ENCODE measurements around the gene MAU2.

Gene MAU2, protein sequence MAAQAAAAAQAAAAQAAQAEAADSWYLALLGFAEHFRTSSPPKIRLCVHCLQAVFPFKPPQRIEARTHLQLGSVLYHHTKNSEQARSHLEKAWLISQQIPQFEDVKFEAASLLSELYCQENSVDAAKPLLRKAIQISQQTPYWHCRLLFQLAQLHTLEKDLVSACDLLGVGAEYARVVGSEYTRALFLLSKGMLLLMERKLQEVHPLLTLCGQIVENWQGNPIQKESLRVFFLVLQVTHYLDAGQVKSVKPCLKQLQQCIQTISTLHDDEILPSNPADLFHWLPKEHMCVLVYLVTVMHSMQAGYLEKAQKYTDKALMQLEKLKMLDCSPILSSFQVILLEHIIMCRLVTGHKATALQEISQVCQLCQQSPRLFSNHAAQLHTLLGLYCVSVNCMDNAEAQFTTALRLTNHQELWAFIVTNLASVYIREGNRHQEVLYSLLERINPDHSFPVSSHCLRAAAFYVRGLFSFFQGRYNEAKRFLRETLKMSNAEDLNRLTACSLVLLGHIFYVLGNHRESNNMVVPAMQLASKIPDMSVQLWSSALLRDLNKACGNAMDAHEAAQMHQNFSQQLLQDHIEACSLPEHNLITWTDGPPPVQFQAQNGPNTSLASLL

DNA sequence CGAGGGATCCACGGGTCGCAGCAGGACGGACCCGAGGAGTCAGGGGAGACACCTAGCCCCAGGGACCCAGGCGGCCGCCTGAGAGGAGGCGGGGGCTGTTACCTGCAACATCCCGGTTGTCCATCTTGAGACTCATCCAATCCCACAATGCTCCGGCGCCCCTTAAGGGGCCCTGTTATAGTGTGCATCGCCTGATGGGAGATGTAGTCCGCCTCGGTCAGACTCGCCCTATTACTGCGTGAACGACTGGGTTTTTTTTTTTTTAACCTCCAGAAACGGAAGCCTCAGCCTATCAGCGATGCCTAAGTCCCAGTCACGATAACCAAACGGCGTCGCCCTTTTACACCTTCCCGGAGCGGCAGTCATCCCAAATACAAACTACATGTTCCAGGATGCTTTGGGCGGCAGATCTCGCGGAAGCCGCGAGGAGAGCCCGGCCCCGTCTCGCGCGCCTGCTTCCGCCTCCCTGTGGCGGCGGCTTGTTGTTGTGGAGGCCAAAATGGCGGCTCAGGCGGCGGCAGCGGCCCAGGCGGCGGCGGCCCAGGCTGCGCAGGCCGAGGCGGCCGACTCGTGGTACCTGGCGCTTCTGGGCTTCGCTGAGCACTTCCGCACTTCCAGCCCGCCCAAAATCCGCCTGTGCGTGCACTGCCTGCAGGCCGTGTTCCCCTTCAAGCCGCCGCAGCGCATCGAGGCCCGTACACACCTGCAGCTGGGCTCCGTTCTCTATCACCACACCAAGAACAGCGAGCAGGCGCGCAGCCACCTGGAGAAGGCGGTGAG is at the start of gene MAU2, which contains the start of gene SUGP1:
Gene MAU2, plus strand, starts transcription at position 469 of the 780 bp plus-strand sequence. Its CDS starts 31 bp downstream, at position 500.
Gene SUGP1, minus strand, starts transcription at position 149 of the 780 bp plus-strand sequence. Its CDS starts 13 bp downstream, at position 136.
- DNase-seq (ENCODE audit: low read depth in 1 of 2, low spot score in 1 of 2) = peak; percentile 77 to 86

DNA sequence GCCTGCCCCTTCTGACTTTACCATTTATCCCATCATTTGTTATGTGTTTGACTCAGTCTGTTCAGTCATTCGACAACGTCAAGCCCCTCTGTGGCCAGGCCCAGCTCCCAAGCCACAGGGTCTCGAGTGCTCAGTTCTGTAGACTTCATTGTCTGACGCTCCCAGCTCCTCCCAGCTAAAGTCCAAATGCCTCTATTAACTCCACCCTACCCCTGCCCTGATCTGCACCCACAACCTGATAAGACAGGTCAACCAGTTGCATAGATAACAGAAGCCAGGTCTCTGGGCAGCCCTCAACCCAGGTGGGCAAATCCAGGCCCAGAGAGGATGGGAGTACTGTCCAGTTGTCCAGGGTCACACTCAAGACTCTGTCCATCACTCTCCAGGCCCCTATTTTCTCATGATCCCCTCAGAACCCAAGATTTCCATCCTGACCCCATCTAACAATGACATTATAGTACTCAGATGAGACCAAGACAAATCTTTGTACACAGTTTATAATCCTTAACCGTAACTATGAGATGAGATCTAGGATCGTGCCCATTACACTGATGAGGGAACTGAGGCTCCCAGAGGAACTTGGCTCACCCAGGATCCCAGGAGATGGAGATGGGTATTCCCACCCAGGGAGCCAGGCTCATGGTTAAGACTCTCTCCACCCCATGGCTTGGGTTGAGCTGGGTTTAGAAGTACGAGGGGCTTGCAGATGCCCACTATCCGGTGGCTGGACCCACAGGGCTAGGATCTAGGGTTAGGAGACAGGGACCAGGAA is 48.6 kb upstream of the MAU2 start:
- DNase-seq (ENCODE audit: low read depth in 1 of 2, low spot score in 1 of 2) = no peak

DNA sequence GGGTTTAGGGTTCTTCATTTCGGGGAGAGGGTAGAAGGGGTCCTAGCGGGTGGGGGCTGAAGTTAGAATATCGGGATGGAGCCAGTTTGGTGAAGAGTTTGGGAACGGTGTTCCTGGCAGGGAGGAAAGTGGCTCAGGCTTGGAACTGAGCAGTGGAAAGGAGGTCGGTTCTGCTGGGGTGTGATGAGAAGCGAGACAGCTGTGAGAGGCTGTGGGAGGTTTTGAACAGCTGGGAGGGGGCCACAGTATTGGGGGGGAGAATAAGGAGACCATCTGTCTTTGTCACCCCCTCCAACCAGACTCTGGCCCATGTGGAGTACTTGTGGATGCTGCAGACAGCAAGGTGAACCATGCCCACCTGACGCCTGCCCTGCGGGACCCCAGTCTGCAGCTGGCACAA is 46.5 kb upstream of the MAU2 start:
- no peak for DNase-seq (ENCODE audit: low read depth in 1 of 2, low spot score in 1 of 2)

DNA sequence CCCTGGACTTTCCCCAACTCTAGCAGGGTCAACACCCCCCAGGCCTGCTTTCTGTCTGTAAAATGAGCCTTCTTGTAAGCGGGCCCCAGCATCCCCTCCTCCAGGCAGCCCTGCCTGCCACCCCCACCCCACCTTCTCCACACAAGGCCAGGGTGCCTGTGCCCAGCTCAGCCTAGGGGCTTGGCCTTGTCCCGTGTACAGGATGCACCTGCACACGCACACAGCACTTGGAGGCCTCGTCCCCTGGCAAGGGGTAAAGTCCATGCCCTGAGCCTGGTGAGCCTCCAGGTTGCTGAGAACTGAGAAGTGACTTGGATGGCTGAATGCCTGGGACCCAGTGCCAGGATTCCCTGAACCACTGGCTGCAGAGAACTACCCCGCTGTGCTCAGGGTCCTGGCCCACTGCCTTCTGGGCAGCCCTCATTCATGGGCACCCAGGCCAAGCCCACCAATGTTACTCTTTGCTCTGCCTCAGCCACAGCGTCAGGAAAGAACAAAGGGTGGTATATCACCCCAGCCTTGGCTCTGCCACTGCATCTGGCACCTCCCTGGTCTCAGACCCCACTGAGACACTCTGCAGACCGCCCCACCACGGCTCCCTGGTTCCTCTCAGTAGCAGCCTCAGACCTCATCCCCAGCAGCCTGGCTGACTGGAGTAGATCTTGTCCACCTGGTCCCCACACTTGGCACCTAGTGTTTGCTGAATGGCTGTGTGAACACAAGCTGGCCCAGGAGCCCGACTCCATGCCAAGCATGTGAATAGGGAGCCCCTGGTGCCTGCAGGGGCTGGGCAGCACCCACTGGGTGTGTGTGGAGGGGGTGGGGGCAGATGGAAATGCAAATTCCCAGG is 45.7 kb upstream of the MAU2 start:
- no peak for DNase-seq (ENCODE audit: low read depth in 1 of 2, low spot score in 1 of 2)

DNA sequence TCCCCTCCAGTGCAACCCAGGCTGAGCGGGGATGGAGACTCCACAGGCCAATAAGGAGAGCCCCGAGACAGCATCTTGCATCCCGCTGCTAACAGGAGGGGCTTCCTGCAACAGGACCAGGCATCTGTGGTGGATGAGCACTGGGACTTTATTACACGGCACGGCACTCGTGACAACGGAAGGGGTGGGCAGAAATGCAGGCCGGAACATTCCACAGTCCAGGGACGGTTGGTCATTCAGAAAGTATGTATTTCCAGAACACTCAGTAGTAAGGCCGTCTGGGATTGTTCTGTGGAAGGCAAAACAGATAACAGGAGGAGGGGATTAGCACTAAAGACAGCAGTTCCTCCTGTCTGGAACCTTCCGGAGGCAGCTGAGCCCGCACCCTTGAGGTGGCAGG is 44.2 kb upstream of the MAU2 start:
- DNase-seq (ENCODE audit: low read depth in 1 of 2, low spot score in 1 of 2) = no peak

DNA sequence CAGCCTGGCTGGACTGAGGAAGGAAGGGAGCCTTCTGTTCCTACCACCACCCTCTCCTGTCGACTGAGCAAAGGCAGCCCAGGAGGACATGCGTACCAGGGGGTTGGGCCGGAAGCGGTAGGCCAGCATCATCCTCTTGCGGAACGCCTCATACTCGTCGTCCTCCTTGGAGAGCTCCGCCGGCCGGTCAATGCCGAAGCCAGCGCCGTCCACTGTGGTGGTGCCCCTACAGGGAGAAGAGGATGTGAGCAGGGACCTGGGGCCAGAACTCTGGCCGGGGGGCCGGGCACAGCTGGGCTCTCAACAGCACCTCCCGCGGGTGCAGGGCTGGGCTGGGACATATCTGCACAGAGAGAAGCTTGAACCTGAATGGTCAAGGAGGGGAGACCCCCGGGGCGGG is 43.8 kb upstream of the MAU2 start:
- DNase-seq (ENCODE audit: low read depth in 1 of 2, low spot score in 1 of 2) = no peak

DNA sequence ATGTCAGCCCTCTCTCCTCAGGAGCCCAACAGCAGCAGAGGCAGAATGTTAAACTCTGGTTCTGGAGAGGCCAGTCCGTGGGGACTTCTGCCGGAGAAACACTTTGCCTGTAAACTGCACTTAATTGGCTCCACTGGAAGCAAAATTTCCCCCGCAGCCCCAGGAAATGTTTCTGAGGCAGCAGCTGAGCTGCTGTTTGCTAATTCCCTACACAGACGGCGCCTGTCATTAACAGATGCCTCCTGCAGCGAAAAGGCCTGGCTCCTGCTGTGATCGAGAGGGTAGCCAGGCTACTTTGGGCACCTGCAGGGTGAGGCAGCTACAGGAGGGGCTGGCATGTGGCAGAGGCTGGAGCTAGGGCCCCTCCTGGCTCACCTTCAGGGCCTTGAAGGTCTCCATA is 42.3 kb upstream of the MAU2 start:
- no peak for DNase-seq (ENCODE audit: low read depth in 1 of 2, low spot score in 1 of 2)

DNA sequence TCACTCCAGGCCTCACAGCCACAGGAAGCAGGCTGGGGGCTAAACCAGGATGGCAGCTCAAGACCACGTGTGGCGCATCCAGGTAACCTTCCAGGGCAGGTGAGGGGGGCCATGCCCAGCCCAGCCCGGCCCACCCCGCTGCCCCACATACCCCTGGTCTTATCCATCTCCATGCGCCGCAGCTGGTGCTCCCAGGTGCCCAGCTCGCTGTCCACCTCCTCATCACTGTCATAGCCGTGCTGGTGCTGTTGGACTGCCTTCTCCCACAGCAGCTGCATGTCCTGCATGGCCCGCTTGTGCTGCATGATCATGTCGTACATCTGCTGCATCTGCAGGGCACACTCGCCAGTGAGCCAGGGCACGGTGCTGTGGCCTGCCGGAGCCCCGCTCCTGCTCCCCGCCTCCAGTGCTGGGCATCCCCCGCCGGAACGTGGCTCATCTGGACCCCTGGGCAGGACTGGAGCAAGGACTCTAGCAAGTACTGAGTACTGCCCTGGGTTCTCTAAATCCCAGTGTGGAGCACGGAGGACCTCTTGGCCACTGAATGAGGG is 41.5 kb upstream of the MAU2 start:
- DNase-seq (ENCODE audit: low read depth in 1 of 2, low spot score in 1 of 2) = no peak

DNA sequence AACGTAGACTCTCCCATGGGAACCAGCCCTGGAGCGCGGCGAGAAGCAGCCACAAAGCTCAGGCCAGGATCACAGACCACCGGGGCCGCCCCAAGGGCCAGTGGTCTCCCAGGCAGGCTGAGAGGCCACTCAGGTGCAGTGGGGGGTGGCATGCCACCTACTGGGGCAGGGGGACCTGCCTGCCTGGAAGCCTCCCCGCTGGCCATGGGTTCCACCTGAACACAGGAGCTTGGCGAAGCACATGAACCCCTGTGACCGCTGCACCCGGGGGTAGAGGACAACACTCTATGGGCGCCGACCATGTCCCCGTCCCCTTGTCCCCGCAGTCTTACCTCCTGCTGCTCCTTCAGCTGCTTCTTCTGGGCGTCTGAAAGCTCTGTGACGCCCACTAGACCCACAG is 40.8 kb upstream of the MAU2 start:
- no peak for DNase-seq (ENCODE audit: low read depth in 1 of 2, low spot score in 1 of 2)

DNA sequence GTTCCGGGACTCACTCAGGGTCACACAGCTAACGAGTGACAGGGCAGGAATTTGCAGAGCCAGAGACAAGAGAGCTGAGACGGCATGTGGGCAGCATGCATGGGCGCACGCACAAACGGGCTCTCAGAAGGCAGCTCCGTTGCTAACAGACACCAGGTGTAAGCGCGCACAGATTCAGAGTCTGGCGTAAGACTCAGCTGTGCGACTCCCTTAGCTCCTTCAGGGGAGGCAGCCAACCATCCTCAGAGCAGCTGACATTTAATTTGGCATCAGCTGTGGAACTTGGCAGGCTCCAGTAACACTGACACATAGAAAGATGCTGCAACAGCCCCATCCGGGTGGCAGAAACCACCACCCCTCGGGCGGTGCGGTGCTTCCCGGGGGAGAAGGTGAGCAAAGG is 40.1 kb upstream of the MAU2 start:
- no peak for DNase-seq (ENCODE audit: low read depth in 1 of 2, low spot score in 1 of 2)

DNA sequence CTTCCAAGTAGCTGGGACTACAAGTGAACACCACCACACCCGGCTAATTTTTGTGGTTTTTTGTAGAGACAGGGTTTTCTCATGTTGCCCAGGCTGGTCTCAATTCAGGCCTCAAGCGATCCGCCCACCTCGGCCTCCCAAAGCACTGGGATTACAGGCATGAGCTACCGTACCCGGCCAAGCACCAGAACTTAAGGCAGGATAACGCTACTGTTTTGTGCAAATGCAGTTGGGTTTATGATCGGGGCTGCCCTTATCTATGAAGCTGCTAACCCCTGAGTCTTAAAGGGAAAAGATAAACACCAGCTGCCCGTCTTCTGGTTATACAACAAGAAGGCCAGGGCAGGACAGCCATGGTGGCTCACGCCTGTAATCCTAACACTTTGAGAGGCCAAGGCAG is 34.9 kb upstream of the MAU2 start:
- no peak for DNase-seq (ENCODE audit: low read depth in 1 of 2, low spot score in 1 of 2)

DNA sequence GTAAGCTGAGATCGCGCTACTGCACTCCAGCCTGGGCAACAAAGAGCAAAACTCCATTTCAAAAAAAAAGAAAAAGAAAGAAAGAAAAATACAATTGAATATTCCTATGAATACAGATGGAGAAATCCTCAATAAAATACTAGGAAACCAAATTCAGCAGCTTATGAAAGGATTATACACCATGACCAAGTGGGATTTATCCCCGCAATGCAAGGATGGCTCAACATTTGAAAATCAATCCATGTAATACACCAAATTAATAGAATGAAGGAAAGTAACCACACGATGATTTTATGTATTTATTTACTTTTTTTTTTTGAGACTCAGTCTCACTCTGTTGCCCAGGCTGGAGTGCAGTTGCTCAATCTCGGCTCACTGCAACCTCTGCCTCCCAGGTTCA is 28.0 kb upstream of the MAU2 start:
- no peak for DNase-seq (ENCODE audit: low read depth in 1 of 2, low spot score in 1 of 2)

DNA sequence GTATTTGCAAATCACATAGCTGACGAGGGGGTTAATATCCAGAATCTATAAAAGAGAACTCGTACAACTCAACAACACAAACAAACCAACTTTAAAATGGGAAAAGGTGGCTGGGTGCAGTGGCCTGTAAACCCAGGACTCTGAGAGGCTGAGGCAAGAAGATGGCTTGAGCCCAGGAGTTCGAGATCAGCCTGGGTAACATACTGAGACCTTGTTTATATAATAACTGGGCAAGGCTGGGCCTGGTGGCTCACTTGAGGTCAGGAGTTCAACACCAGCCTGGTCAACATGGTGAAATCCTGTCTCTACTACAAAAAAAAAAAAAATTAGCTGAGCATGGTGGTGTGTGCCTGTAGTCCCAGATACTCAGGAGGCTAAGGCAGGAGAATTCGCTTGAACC is 25.7 kb upstream of the MAU2 start:
- no peak for DNase-seq (ENCODE audit: low read depth in 1 of 2, low spot score in 1 of 2)

DNA sequence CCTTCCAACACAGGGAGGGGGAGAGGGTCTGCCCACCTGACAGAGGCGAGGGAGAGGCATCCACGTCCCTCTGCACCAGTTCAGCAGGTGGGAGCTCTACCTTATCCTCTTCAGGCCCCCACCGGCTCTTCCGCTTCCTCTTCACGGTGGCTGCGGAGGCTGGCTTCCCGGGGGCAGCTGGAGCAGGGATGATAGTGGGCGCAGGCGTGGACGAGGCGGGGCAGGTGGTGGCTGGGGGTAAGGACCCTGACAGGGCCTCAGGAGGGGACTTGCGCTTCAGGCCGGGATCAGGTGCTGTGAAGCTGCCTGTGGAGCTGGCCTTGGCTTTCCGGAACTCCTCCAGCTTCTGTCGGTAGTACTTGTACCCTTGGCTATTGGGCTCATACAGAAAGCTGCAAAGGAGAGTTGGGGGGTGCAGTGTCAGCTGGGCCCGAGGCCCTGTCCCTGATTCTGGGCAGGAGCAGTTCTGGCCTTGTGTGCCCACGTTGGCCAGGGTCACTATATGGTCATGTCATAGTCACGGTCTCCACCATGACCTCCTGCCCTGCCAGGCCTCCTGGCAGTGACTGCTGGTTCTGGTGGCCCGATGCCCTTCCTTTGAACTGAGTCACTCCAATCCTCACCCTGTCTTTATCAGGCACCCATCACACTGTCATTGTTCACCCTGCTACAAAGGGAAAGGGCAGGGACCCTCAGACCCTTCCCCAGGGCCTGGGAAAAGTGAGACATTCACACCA is 23.5 kb upstream of the MAU2 start:
- DNase-seq (ENCODE audit: low read depth in 1 of 2, low spot score in 1 of 2) = no peak

DNA sequence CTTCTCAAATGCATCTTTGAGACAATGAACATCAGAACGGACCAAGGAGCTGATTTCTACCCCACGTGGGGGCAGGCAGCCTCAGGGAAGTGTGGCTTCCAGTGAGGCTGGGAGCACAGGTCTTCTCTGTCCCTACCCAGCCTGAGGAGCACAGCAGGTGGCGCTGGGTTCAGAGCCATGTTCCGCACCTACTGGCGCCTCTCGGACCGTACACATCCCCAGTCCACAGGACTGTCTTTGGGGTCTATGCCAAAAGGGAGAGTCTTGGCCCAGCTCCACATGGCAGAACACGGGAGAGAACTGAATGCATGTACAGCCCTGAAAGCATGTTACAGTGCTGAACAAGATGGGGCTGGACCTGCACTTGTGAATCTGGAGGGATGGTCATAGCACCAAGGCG is 22.9 kb upstream of the MAU2 start:
- no peak for DNase-seq (ENCODE audit: low read depth in 1 of 2, low spot score in 1 of 2)

DNA sequence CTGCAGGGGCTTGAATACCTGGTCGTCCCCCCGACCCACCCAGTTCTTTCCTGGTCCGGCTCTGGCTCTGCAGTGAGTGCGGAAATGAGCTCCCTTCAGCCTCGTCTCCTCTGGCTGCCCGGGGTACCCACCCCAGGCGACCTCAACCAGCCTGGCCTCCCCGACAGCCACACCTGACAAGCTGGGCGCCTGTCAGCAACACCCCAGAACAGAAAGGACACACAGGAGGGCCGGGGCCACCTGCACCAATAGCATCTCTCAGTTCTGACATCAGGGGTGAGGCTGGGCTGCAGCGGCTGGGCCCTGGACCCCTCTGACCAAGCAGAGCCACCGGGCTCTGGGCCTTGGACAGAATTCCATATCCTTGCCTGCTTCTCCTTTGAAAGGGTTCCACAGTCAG is 20.0 kb upstream of the MAU2 start:
- DNase-seq (ENCODE audit: low read depth in 1 of 2, low spot score in 1 of 2) = no peak

DNA sequence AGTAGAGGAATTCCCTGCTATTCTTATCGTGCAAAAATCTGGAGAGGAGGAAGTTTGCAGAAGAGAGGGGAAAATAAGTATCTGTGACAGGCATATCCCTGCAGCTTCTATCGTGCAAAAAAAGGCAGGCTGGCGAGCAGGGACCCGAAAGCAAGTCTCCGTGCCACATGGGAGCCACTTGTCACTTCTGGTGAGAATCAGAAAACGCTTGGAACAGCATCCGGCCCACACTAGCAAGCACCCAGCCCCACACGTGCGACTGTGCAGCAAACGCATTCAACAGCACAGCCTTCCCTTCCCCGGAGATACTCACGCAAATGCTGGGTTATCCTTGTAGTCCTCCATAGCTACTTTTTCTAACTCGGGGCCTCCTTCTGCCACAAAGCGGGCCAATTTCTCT is 17.2 kb upstream of the MAU2 start:
- DNase-seq (ENCODE audit: low read depth in 1 of 2, low spot score in 1 of 2) = no peak

DNA sequence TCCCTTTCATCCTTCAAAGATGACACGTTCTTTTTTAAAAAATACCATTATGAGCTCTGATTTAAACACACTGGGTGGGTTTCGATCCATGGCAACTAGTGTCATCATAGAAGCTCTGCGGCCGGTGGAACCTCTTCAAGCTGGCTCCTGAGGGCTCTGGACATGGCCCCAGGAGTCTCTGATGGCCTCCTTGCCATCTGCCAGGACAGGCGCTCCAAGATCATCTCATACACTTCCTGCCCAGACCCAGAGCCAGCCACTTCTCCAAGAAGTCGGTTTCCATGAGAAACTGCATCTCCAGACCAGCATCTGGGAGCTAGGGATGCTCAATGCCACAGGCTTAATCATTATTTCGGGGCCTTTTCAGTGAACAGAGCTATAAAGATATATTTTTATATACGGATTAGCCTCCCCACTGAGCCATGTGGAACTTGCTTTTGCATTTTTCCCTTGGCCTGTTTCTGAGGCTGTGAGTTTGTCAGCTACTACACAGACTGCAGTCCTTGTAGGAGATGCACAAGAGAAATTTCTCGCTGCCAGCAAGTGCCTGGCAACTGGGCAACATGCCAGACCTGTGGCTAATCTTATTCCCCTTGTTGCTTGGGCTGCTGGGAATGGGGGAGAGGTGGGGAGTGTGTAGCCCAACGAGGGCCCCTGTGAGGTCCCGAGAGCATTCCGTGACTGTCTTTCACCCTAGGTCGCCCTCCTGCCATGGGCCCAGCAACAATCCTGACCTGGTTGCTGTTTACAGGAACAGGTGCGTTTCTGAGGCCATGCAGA is 16.3 kb upstream of the MAU2 start:
- DNase-seq (ENCODE audit: low read depth in 1 of 2, low spot score in 1 of 2) = no peak

DNA sequence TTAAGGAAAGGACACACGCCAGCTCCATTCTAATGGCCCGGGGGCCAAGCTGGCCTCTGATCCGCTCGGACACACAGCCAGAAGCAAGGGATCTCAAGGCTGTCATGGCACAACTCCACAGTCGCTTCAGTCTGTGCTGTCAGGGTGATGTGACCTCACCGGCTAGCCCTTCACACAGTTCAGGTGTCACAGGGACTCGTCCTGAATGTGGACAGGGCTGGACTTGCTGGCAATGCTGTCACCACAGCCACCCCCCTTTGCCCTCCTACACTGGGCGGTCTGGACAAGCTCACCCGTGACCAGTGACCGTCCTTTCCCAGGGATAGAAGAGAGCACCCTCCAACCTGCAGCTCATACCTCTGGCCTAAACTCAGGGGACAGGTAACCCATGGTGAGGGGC is 15.6 kb upstream of the MAU2 start:
- DNase-seq (ENCODE audit: low read depth in 1 of 2, low spot score in 1 of 2) = no peak

All from activated T-helper 1 cell treated with anti-CD3 and anti-CD28 coated beads, Interleukin-2, amount 50 U/mL, for 16 hours (primary cell).